ENCODE results near the gene ANXA8.
"Not testable (repeated sequence)": the region's sequence is repeated elsewhere in the genome, so short reads cannot be mapped to it uniquely, and the experiment has no call there.

- not testable (repeated sequence) for TF ChIP-seq CTCF, POLR2A (IDR thresholded peaks at IDR 0.05)
Observed at GRCh38 chr10:47483923-47484322, at the start of gene ANXA8.

Data from Peyer's patch (tissue), 4 donors.